GM18505 (cell line): ENCODE data around the gene COBL.

Source experiments
- ATAC-seq: cut with Tn5 transposase; IDR thresholded peaks from one replicate; pipeline ENCODE4 v1.9.1; 2021; ENCODE audit not compliant: unreplicated experiment
- POLR2A ChIP-seq: IDR thresholded peaks from 4 replicates; pipeline ENCODE4 v1.6.1; 2011; ENCODE audit warnings: borderline replicate concordance; ENCODE audit not compliant: insufficient read depth, insufficient read length; ENCODE audit errors: extremely low read depth

The COBL gene

GRCh38 chr7:51060536-51060935 is 256.1 kb downstream of the COBL start:
- ATAC-seq: no peak
- TF ChIP-seq POLR2A: no peak

GRCh38 chr7:51059504-51060142 is 257.0 kb downstream of the COBL start:
- TF ChIP-seq POLR2A: no peak
- ATAC-seq: no peak

GRCh38 chr7:51058764-51059163 is 257.8 kb downstream of the COBL start:
- no peak for ATAC-seq
- TF ChIP-seq POLR2A: no peak

GRCh38 chr7:51055039-51055840 is 261.4 kb downstream of the COBL start:
- TF ChIP-seq POLR2A: no peak
- ATAC-seq: no peak

GRCh38 chr7:51054231-51054630 is 262.4 kb downstream of the COBL start:
- TF ChIP-seq POLR2A: no peak
- ATAC-seq: no peak

- ATAC-seq: no peak
- no peak for TF ChIP-seq POLR2A
These were observed 263.3 kb downstream of the COBL start for GRCh38 chr7:51053160-51053925.

GRCh38 chr7:51046482-51046881 is 270.1 kb downstream of the COBL start:
- no peak for ATAC-seq
- no peak for TF ChIP-seq POLR2A

GRCh38 chr7:51046103-51046466 is 270.5 kb downstream of the COBL start:
- ATAC-seq: no peak
- TF ChIP-seq POLR2A: no peak

GRCh38 chr7:51045319-51046102 is 271.1 kb downstream of the COBL start:
- ATAC-seq: no peak
- TF ChIP-seq POLR2A: no peak

- no peak for ATAC-seq
- no peak for TF ChIP-seq POLR2A
These were observed 273.1 kb downstream of the COBL start for GRCh38 chr7:51043461-51043860.

GRCh38 chr7:51040787-51041186 is 275.8 kb downstream of the COBL start:
- no peak for TF ChIP-seq POLR2A
- ATAC-seq: no peak

- ATAC-seq: no peak
- no peak for TF ChIP-seq POLR2A
These were observed 278.0 kb downstream of the COBL start for GRCh38 chr7:51038573-51038972.

GRCh38 chr7:51035716-51036115 is 280.9 kb downstream of the COBL start:
- TF ChIP-seq POLR2A: no peak
- ATAC-seq: no peak
